Measurements from ENCODE around the gene SCAF4. TPM values are rescaled to one million over a fixed set of nuclear protein-coding genes. Genes with fewer than 3 reads are reported as not detected.

The SCAF4 gene
- total RNA-seq, 1 donor from 2014 or later = 14.2 TPM

GRCh38 chr21:31682620-31683019 is 49.3 kb downstream of the SCAF4 start:
- TF ChIP-seq CTCF (IDR thresholded peaks at IDR 0.05; ENCODE audit: insufficient read depth, low read length, poor library complexity, severe bottlenecking) = no peak
- no peaks in the 10 kb centered on the region for H3K36me3 ChIP-seq (ENCODE audit: control insufficient read depth, insufficient read depth, low read length)
- H3K4me3 ChIP-seq (ENCODE audit: low read depth, low read length) = no peak overlapping the region
- DNase-seq (ENCODE audit: low read depth) = no peak
- no peaks in the 10 kb centered on the region for H3K27me3 ChIP-seq (ENCODE audit: control insufficient read depth, insufficient read depth, low read length)

DNA sequence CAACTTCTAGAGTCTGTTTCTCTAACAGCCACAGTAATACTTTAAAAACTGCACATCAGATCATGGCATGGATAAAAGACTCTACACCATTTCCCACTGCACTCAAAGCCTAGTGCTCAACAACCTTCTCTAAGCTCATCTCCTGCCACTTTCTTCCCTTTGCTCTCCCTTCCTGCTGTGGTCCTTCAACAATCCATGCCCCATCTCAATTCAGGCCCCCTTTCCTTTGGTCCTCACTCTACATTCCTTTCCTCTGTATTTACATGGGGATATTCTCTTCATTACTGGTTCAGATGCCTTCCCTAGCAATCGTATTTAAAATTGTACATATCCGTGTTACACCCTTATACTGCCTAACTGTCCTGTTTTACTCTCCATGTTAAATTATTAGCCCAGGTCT is 53.4 kb downstream of the SCAF4 start:
- no peak for DNase-seq (ENCODE audit: low read depth)
- no peaks in the 10 kb centered on the region for H3K27me3 ChIP-seq (ENCODE audit: control insufficient read depth, insufficient read depth, low read length)
- no peaks in the 10 kb centered on the region for H3K36me3 ChIP-seq (ENCODE audit: control insufficient read depth, insufficient read depth, low read length)
- no peak overlapping the region for H3K4me3 ChIP-seq (ENCODE audit: low read depth, low read length)
- no peak for TF ChIP-seq CTCF (IDR thresholded peaks at IDR 0.05; ENCODE audit: insufficient read depth, low read length, poor library complexity, severe bottlenecking)

GRCh38 chr21:31677047-31677446 is 54.9 kb downstream of the SCAF4 start:
- no peak overlapping the region for H3K4me3 ChIP-seq (ENCODE audit: low read depth, low read length)
- H3K36me3 ChIP-seq (ENCODE audit: control insufficient read depth, insufficient read depth, low read length) = no peaks in the 10 kb centered on the region
- H3K27me3 ChIP-seq (ENCODE audit: control insufficient read depth, insufficient read depth, low read length) = no peaks in the 10 kb centered on the region
- no peak for DNase-seq (ENCODE audit: low read depth)
- no peak for TF ChIP-seq CTCF (IDR thresholded peaks at IDR 0.05; ENCODE audit: insufficient read depth, low read length, poor library complexity, severe bottlenecking)

GRCh38 chr21:31675960-31676359 is 56.0 kb downstream of the SCAF4 start:
- Histone ChIP-seq H3K4me3 (ENCODE audit: low read depth, low read length) (no peak overlapping the region), H3K27me3 (ENCODE audit: control insufficient read depth, insufficient read depth, low read length) (no peaks in the 10 kb centered on the region), H3K36me3 (ENCODE audit: control insufficient read depth, insufficient read depth, low read length) (no peaks in the 10 kb centered on the region)
- TF ChIP-seq CTCF (IDR thresholded peaks at IDR 0.05; ENCODE audit: insufficient read depth, low read length, poor library complexity, severe bottlenecking) = no peak
- DNase-seq (ENCODE audit: low read depth) = no peak

DNA sequence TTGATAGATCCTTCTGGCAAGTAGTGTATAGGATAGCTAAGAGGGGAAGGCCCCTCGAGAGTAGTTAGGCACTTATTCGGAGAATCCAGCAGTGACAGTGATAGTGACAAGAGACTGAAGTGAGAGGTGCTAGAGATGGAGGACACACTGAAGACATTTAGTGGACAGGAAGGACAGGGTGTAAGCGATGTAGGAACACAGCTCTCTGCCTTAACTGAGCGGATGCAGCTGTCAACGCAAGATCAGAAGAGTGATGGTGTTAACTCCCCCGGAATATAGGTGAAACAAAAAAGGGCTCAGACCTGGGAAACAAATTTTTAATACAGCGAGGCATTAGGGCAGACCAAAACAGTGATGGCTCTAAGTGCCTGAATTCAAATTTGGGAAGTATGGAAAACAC is 56.6 kb downstream of the SCAF4 start:
- TF ChIP-seq CTCF (IDR thresholded peaks at IDR 0.05; ENCODE audit: insufficient read depth, low read length, poor library complexity, severe bottlenecking) = no peak
- no peak for DNase-seq (ENCODE audit: low read depth)
- H3K36me3 ChIP-seq (ENCODE audit: control insufficient read depth, insufficient read depth, low read length) = no peaks in the 10 kb centered on the region
- no peaks in the 10 kb centered on the region for H3K27me3 ChIP-seq (ENCODE audit: control insufficient read depth, insufficient read depth, low read length)
- no peak overlapping the region for H3K4me3 ChIP-seq (ENCODE audit: low read depth, low read length)

DNA sequence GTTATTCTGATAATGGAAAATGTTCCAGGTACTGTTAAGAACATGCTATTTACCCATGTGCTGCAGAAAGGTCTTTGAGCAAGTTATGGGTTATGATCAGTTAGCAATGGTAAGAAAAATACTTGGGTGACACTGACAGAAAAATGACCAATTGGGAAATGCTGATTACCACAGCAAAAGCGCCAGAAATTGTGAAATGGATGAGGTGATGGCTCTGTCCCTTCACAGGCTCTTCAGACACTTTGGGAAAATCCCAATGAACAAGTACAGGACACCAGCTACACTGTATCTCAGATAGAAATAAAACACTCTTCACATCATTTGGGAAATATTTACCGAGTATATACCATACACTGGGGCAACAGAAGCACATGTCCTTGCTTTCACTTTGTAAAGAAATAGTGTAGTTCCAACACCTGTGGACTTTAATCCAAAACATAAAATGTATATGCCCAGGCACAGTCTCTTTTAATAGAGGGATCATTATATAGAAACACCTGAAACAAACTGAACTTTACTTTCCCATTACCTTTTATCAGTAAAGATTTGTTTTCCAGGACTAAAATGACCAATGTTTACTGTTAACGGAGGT is 58.5 kb downstream of the SCAF4 start:
- DNase-seq (ENCODE audit: low read depth) = no peak
- Histone ChIP-seq H3K36me3 (ENCODE audit: control insufficient read depth, insufficient read depth, low read length) (no peaks in the 10 kb centered on the region), H3K27me3 (ENCODE audit: control insufficient read depth, insufficient read depth, low read length) (no peaks in the 10 kb centered on the region), H3K4me3 (ENCODE audit: low read depth, low read length) (no peak overlapping the region)
- TF ChIP-seq CTCF (IDR thresholded peaks at IDR 0.05; ENCODE audit: insufficient read depth, low read length, poor library complexity, severe bottlenecking) = no peak
